Psoas muscle (tissue), 8 donors: ENCODE measurements around the gene XRCC3. TPM values are rescaled to one million over a fixed set of nuclear protein-coding genes. Genes with fewer than 3 reads are reported as not detected.
A peak's percentile ranks its signal among the peaks of the same experiment; 100 is the strongest.

ENCODE experiments used
- ATAC-seq, 4 donors: fragments of 200-7000 bp; cut with Tn5 transposase; one replicate each; pipeline ENCODE4 v1.9.1; 2020; ENCODE audit warnings: moderate library complexity in 3 of 4, mild to moderate bottlenecking in 2 of 4
- DNase-seq, 2 donors: peaks; one replicate each; pipeline ENCODE4 v3.0.0-alpha.2; 2020
- H3K27ac ChIP-seq: fragments of 200-600 bp; one replicate; pipeline ENCODE4 v1.8.0; 2022
- H3K27me3 ChIP-seq, 3 donors: fragments of 200-600 bp in 1 of 3; one replicate each; pipeline versions ENCODE4 v1.6.1 to v1.8.0; 2013 to 2022; ENCODE audit warnings: low read length in 2 of 3, mild to moderate bottlenecking in 2 of 3, moderate library complexity in 1 of 3; ENCODE audit not compliant: insufficient read depth in 3 of 3
- H3K36me3 ChIP-seq, 2 donors: fragments of 200-600 bp in 1 of 2; one replicate each; pipeline versions ENCODE4 v1.6.1 to v1.8.0; 2013 to 2022; ENCODE audit warnings: low read depth in 1 of 2, mild to moderate bottlenecking in 1 of 2, moderate library complexity in 1 of 2; ENCODE audit not compliant: insufficient read depth in 1 of 2
- H3K4me1 ChIP-seq: fragments of 200-600 bp; one replicate; pipeline ENCODE4 v1.8.0; 2022
- H3K4me3 ChIP-seq: fragments of 200-600 bp; one replicate; pipeline ENCODE4 v1.8.0; 2022; ENCODE audit warnings: mild to moderate bottlenecking
- H3K9me3 ChIP-seq: fragments of 200-600 bp; one replicate; pipeline ENCODE4 v1.8.0; 2022
- CTCF ChIP-seq: fragments of 200-600 bp; IDR thresholded peaks from one replicate; pipeline ENCODE4 v1.8.0; 2022; ENCODE audit warnings: antibody characterized with exemption
- WGBS, 3 donors: extraction: QIAGEN DNeasy Blood & Tissue Kit; methylation state at CpG; one replicate each; pipeline versions ENCODE4 v1.1.6 to v1.1.7; 2013; 5-methylcytosine and 5-hydroxymethylcytosine counted together
- intact Hi-C, 2 donors: fragments of 100-400 bp; cut with DNase I; formaldehyde crosslinking; loops; one replicate each; pipeline versions ENCODE4 v1.11.0 to v1.14.2; 2022
- polyA plus RNA-seq, 3 donors: library from polyadenylated mRNA; stranded (reverse); fragments of 200-250 nt; gene quantifications; one replicate each; pipeline ENCODE4 v1.2.3, GENCODE V29; 2013
- total RNA-seq, 4 donors: library from RNA; stranded (reverse); fragmentation: NEBNext Ultra II Directional in 2 of 4; extraction: Animal tissue kit (Norgen Biotek cat#: 25700) in 2 of 4; gene quantifications; one replicate each; pipeline versions ENCODE4 v1.2.1 to v1.2.4, GENCODE V29; 2021 to 2023
- donor health status: healthy with polysubstance abuse.
- donor health status: DM: no; HTN: no; CAD: no; lungs with moderate emphysema.
- donor health status: Bipolar disorder and iron deficiency.
- donor health status: healthy.
- donor health status: DM: yes; HTN: yes; CAD: no.
- donor health status: DM: no; HTN: no; CAD: no.
- donor health status: DM: no; HTN: no; CAD: no.
- donor health status: DM: yes; HTN: yes; CAD: no.

The XRCC3 gene
- total and polyA plus RNA-seq, 7 donors: 1.00 to 2.5 (median 1.6) TPM

- intact Hi-C loops: loop anchor here in 1 of 2 donors (5.0 kb wide), 1 partner anchor 35 kb away; no protein-coding TSS in a partner anchor
- no peak for ATAC-seq
These were observed 28.3 kb downstream of the XRCC3 start for GRCh38 chr14:103686831-103687485.

GRCh38 chr14:103685276-103686211, 29.7 kb downstream of the XRCC3 start:
- H3K4me3 ChIP-seq: no peak overlapping the region
- intact Hi-C loops: loop anchor here in 1 of 2 donors (5.0 kb wide), 1 partner anchor 33 kb away; no protein-coding TSS in a partner anchor
- WGBS, 3 donors: 69 to 81% (median 74%) methylated on average over 23 of the region's 23 CpGs
- no peaks in the 10 kb centered on the region for H3K9me3 ChIP-seq
- ATAC-seq (peak; percentile 25 to 72 (median 47)), DNase-seq (no peak)
- H3K36me3 ChIP-seq: peaks cover 18 to 100% of the 10 kb centered on the region in 2 donors
- H3K27me3 ChIP-seq: no peaks in the 10 kb centered on the region
- no peak for TF ChIP-seq CTCF
- H3K4me1 ChIP-seq: peaks cover 23% of the 10 kb centered on the region
- H3K27ac ChIP-seq: peak overlapping the region; percentile 75

More at GRCh38 chr14:103686831-103687485, 28.3 kb downstream of the XRCC3 start:
- peaks cover 10 to 96% of the 10 kb centered on the region in 2 donors for H3K36me3 ChIP-seq
- H3K27ac ChIP-seq: no peak overlapping the region
- WGBS, 3 donors: 81 to 82% (median 82%) methylated on average over 19 of the region's 19 CpGs
- H3K4me1 ChIP-seq: peaks cover 23% of the 10 kb centered on the region
- TF ChIP-seq CTCF: no peak
- no peak overlapping the region for H3K4me3 ChIP-seq
- H3K9me3 ChIP-seq: no peaks in the 10 kb centered on the region
- H3K27me3 ChIP-seq: no peaks in the 10 kb centered on the region
- DNase-seq: no peak

- peak in 1 of 4 donors; percentile 31 for ATAC-seq
- intact Hi-C loops: loop anchor here in 1 of 2 donors (5.0 kb wide), 1 partner anchor 33 kb away; no protein-coding TSS in a partner anchor
- no peak for DNase-seq
- 48 to 68% (median 50%) methylated on average over 15 of the region's 15 CpGs for WGBS, 3 donors
- H3K4me3 ChIP-seq: no peak overlapping the region
- H3K27me3 ChIP-seq: no peaks in the 10 kb centered on the region
- no peak for TF ChIP-seq CTCF
- H3K9me3 ChIP-seq: no peaks in the 10 kb centered on the region
- H3K36me3 ChIP-seq: peaks cover 22 to 100% of the 10 kb centered on the region in 2 donors
- H3K27ac ChIP-seq: peak overlapping the region; percentile 75
- H3K4me1 ChIP-seq: peaks cover 23% of the 10 kb centered on the region
These were observed 30.4 kb downstream of the XRCC3 start for GRCh38 chr14:103684871-103685270.

- Histone ChIP-seq H3K36me3 (peaks cover 23 to 100% of the 10 kb centered on the region in 2 donors), H3K4me3 (no peak overlapping the region), H3K9me3 (no peaks in the 10 kb centered on the region), H3K27me3 (no peaks in the 10 kb centered on the region), H3K27ac (peak overlapping the region; percentile 75), H3K4me1 (peaks cover 23% of the 10 kb centered on the region)
- TF ChIP-seq CTCF: no peak
- peak; percentile 59 to 73 (median 70) for ATAC-seq
- 15 to 30% (median 29%) methylated on average over 6 of the region's 6 CpGs for WGBS, 3 donors
- intact Hi-C loops: no loop called here
- peak in 1 of 2 donors; percentile 74 for DNase-seq
These were observed 30.8 kb downstream of the XRCC3 start for GRCh38 chr14:103684471-103684870.
